Prostate gland (tissue), 2 donors: Measurements from ENCODE around the gene C9.

Source experiments
- POLR2AphosphoS5 ChIP-seq: sonication (generic); formaldehyde crosslinking; IDR thresholded peaks from one replicate; pipeline ENCODE4 v1.6.1; 2017; ENCODE audit warnings: antibody characterized with exemption
- TF ChIP-seq, protein P1 (sequence below), 4 experiments: fragments of 200-600 bp in 2 of 4; fragments of 450-650 bp in 2 of 4; sonication (generic) in 2 of 4; IDR thresholded peaks; 1 replicate in 3 of 4; 2 replicates in 1 of 4; pipeline ENCODE4 v1.5.1; 2016 to 2019; ENCODE audit warnings: antibody characterized with exemption in 4 of 4, mild to moderate bottlenecking in 2 of 4, moderate library complexity in 2 of 4

- TF ChIP-seq, protein P1, sequence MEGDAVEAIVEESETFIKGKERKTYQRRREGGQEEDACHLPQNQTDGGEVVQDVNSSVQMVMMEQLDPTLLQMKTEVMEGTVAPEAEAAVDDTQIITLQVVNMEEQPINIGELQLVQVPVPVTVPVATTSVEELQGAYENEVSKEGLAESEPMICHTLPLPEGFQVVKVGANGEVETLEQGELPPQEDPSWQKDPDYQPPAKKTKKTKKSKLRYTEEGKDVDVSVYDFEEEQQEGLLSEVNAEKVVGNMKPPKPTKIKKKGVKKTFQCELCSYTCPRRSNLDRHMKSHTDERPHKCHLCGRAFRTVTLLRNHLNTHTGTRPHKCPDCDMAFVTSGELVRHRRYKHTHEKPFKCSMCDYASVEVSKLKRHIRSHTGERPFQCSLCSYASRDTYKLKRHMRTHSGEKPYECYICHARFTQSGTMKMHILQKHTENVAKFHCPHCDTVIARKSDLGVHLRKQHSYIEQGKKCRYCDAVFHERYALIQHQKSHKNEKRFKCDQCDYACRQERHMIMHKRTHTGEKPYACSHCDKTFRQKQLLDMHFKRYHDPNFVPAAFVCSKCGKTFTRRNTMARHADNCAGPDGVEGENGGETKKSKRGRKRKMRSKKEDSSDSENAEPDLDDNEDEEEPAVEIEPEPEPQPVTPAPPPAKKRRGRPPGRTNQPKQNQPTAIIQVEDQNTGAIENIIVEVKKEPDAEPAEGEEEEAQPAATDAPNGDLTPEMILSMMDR (IDR thresholded peaks at IDR 0.05), result no peak
- no peak for TF ChIP-seq POLR2AphosphoS5
Observed at GRCh38 chr5:39340506-39340905, 23.8 kb downstream of the C9 start.
